ENCODE measurements around the gene CYGB. TPM values are rescaled to one million over a fixed set of nuclear protein-coding genes. Genes with fewer than 3 reads are reported as not detected.

The CYGB gene
- total RNA-seq, 1 donor from 2014 or later, result 34.2 TPM

GRCh38 chr17:76556765-76557367 lies 19.4 kb upstream of the CYGB start:
- DNase-seq (no peak), ATAC-seq (ENCODE audit: poor library complexity) (peak; percentile 5)
- intact Hi-C loops (cut with DNase I), result no loop called here

GRCh38 chr17:76554131-76554530 lies 16.6 kb upstream of the CYGB start:
- intact Hi-C loops (cut with DNase I), result no loop called here
- DNase-seq, result no peak

DNA sequence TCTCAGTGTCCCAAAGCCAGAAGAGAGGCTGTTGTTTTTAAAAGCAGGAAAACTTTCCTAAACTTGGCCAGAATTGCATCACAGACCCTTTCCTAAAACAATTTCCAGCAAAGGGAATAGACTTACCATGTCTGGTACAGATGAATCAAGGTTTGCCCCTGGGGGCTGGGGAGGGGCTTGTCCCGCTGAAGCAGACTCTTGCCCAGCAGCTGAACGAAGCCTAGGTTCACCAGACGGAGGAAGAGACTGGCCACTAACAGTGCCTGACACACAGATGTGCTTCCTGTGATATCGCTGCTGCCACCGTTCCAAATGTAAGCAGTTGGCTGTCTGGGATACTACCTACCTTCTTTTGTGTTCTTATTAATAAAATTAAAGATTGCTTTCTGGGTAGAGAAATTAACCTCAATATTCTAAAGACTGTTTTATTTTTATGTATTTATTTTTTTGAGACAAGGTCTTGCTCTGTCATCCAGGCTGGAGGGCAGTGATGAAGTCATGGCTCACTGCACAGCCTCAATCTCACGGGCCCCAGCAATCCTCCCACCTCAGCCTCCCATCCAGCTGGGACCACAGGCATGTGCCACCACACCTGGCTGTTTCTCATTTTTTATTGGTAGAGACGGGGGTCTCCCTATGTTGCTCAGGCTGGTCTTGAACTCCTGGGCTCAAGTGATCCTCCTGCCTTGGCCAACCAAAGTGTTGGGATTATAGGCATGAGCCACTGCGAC lies 15.8 kb upstream of the CYGB start:
- ATAC-seq (ENCODE audit: poor library complexity) (no peak), DNase-seq (no peak)
- intact Hi-C loops (cut with DNase I), result no loop called here

More at GRCh38 chr17:76554131-76554530, 16.6 kb upstream of the CYGB start:
- ATAC-seq (ENCODE audit: poor library complexity), result peak; percentile 40

GRCh38 chr17:76551685-76552084 lies 14.2 kb upstream of the CYGB start:
- DNase-seq (no peak), ATAC-seq (ENCODE audit: poor library complexity) (no peak)
- intact Hi-C loops (cut with DNase I), result no loop called here

- DNase-seq, result no peak
- intact Hi-C loops (cut with DNase I), result no loop called here
- ATAC-seq (ENCODE audit: poor library complexity), result no peak
These were observed 13.5 kb upstream of the CYGB start for GRCh38 chr17:76550712-76551615.

GRCh38 chr17:76549539-76549938 lies 12.0 kb upstream of the CYGB start:
- no peak for DNase-seq
- intact Hi-C loops (cut with DNase I), result no loop called here
- ATAC-seq (ENCODE audit: poor library complexity), result no peak

DNA sequence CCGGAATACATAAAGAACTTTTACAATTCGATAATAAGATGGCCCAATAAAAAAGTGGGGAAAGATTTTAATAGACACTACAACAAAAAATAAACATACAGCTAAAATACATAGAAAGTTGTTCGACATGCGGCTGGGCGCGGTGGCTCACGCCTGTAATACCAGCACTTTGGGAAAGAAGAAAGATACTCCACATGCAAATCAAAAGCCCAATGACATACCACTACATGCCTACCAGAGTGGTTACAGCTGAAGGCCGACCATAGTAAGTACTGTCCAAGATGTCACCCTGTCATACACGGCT lies 11.7 kb upstream of the CYGB start:
- DNase-seq, result no peak
- intact Hi-C loops (cut with DNase I), result no loop called here

DNA sequence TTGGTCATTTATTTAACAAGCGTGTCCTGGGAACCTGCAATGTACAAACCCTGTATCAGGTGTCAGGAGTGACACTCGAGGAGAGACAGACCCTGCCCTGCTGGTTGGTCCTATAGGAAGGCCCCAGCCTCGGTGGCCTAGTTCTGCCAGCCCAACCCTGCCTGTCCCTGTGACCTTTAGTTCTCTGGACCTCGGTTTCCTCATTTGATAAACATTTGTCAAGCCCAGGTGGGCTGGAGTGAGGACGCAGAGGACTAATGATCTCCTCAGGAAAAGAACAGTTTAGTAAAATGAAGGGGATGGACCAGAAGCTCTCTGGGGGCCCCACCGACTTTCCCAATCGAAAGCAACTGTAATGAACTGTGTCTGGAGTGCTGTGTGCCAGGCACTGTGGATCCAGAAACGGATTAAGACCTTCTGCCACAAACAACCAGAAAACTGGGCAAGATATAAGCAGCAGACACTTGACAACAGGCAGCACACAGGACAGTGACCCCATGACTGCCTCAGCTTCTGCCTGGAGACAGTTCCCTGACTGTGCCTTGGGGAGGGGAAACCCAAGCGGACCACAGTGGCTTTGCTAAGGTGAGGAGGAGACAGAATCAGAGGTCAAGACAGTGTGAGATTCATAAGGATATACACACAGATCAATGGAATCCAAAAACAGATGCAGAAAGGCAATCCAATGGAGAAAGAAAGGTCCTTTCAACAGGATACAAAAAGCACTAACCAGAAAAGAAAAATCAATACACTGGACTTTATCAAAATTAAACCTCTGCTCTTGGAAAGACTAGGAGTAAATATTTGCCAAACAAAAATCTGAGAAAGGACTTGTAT lies 11.1 kb upstream of the CYGB start:
- intact Hi-C loops (cut with DNase I), result no loop called here
- ATAC-seq (ENCODE audit: poor library complexity), result no peak
- no peak for DNase-seq

More for the DNA sequence above, 11.7 kb upstream of the CYGB start:
- ATAC-seq (ENCODE audit: poor library complexity), result no peak

GRCh38 chr17:76547642-76548202 lies 10.2 kb upstream of the CYGB start:
- DNase-seq (no peak), ATAC-seq (ENCODE audit: poor library complexity) (no peak)
- intact Hi-C loops (cut with DNase I), result no loop called here

- ATAC-seq (ENCODE audit: poor library complexity), result peak; percentile 50
- intact Hi-C loops (cut with DNase I), result no loop called here
- DNase-seq, result no peak
These were observed 9.7 kb upstream of the CYGB start for GRCh38 chr17:76547183-76547641.

DNA sequence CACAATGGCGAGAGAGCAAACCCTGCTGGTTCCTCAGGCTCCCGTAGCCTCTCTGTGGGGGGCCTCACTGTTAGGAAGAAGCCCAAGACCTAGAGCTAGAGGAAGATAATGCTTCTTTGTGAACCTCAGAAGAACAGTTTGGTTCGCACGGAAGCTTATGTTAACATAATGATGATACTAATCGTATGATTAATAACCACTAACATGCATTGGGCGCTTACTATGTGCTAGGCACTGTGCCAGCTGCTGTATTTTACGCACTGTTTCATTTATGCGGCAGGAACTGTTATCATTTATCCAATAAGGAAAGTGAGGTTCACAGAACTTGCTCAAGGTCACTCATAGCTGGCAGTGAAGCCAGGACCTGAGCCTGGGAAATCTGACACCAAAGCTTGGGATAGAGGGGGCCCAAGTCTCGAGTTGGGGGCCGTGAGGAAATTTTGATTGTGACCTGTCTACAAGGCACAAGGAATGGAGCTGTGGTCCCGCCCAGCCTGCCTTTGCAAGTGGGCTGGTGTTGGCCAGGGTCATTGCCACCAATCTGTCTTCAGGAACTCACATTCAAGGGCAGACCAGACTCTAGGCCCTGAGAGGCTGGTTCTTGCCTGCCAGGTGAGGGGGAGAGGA lies 9.2 kb upstream of the CYGB start:
- DNase-seq (no peak), ATAC-seq (ENCODE audit: poor library complexity) (no peak)
- intact Hi-C loops (cut with DNase I), result no loop called here

DNA sequence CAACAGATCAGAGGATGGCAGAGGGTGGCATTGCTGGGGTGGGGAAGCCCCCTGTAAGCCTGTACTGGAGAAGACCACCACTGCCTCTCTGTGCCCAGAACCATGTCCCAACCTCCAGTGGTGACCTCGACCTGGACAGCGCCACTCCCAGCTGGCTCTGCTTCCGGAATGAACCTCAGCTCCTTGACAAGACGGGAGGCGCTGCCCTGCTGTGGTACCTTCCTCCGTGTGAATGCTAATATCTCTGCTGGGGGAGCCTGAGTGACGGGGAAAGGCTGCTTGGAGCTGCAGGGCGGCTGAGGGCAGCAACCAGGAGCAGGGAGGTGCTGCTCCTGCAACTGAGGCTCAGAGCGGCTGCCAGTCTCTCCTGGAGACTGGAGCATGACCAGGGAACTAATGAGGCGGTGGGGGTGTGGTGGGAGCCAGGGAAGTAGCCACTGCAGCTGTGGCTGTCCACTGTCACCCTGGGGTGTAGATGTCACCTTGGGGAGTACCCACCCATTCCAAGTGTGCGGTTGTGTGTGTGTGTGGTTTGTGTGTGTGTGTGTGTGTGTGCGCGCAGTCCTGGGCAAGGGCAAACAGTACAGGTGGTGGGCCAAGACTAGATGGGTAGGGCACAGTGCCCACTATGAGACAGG lies 8.5 kb upstream of the CYGB start:
- no peak for ATAC-seq (ENCODE audit: poor library complexity)
- intact Hi-C loops (cut with DNase I), result loop anchor here (2.0 kb wide), 1 partner anchor 21 kb away; no protein-coding TSS in a partner anchor
- DNase-seq, result no peak

- peak; percentile 72 for ATAC-seq (ENCODE audit: poor library complexity)
- DNase-seq, result peak; percentile 82
- intact Hi-C loops (cut with DNase I), result loop anchor here (2.0 kb wide), 1 partner anchor 20 kb away; no protein-coding TSS in a partner anchor
These were observed 7.2 kb upstream of the CYGB start for GRCh38 chr17:76544546-76545365.

DNA sequence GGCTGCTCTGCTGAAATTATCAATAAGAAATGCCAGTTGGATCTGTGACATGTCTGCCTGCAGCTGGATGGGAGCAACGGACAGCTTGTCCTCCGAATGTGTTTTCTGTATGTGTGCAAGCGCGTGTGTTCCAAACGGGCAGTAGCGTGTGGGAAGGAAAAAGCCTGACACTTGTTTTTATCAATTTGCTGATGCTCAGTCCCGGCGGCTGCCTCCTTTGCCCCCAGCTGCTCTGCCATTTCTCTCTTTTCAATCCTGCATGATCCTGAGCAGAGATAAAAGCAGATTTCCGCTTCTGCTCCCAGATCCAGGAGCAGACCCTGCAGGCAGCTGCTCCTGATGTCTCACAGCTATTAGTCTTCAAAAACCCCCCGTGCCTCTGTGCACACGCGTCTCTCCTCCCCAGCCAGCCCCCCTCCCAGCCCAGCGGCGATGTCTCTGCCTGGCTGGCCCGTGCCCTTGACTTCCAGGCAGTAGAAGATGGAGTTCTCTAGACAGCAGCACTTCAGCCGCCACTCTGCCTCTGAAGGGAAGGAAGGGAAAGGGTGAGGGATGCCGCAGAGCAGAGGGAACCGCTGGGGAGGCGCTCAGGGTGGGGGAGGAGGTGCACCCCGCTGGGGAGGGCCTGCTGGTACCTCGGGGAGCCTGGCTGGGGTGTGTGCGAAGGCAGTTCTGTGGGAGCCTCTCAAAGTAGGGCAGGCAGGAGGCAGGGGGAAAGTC lies 6.5 kb upstream of the CYGB start:
- DNase-seq, result no peak
- intact Hi-C loops (cut with DNase I), result loop anchor here (2.0 kb wide), 1 partner anchor 19 kb away; no protein-coding TSS in a partner anchor
- ATAC-seq (ENCODE audit: poor library complexity), result peak; percentile 14

GRCh38 chr17:76543482-76543825 lies 5.9 kb upstream of the CYGB start:
- DNase-seq (no peak), ATAC-seq (ENCODE audit: poor library complexity) (no peak)
- intact Hi-C loops (cut with DNase I), result no loop called here

GRCh38 chr17:76542984-76543383 lies 5.5 kb upstream of the CYGB start:
- intact Hi-C loops (cut with DNase I), result no loop called here
- no peak for ATAC-seq (ENCODE audit: poor library complexity)
- DNase-seq, result no peak

Data from Right ventricle myocardium superior (tissue), 1 donor.